Esophagus muscularis mucosa (tissue), 2 donors: Measurements from ENCODE around the gene GSTO1.

ENCODE experiments used
- EP300 ChIP-seq: sonication (generic); formaldehyde crosslinking; IDR thresholded peaks from one replicate; pipeline ENCODE4 v1.6.1; 2017; ENCODE audit warnings: antibody characterized with exemption
- POLR2A ChIP-seq: fragments of 450-650 bp; IDR thresholded peaks from one replicate; pipeline ENCODE4 v1.6.1; 2017; ENCODE audit warnings: antibody characterized with exemption, moderate library complexity, mild to moderate bottlenecking, low read depth

DNA sequence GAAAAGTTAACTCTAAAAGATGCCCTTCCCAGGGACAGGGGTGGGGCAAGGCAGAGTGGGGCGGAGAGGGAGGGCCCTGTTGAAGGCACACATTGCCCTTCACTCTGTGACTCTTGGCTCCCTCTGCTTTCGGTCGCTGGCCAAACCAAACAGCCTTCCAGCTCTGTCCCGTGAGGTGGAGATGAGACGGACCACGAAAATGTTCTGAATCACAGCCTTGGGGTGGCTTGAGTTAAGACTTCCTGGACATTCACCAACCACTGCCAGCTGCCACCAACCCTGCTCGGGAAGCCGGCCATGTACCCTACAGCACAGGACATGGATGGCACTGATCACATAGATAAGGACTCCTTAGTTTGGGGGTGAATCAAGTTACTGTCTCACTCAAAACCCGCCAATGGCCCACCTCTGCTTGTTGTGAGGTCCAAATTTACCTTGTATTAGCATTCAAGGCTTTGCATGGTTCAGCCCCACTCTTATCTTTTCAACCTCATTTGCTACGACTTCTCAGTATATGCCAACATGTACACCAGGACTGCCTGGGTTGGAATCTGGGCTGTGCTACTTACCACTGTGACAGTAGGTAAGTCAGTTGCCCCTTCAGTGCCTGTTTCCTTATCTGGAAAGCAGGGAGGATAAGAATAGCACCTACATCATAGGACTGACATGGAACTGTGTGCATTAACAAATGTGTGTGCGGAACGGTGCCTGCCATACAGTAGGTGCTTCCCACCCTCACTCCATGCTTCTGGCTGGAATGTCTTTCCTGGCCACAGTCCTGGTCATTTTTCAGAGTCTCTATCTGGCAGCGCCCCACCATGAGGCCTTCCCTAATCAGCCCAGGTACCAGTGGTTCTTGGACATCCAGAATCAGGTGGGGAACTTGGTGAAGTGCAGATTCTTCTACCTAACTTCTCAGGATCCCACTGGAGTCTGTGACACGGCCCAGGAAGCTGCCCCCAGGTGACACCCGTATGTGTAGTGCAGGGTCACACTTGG lies 55.6 kb downstream of the GSTO1 start:
- TF ChIP-seq EP300 (peak; percentile 39), POLR2A (no peak)
